G401 (cell line): ENCODE measurements around the gene TMPRSS15. TPM values are rescaled to one million over a fixed set of nuclear protein-coding genes. Genes with fewer than 3 reads are reported as not detected.

Experiments used
- DNase-seq: peaks from one replicate; pipeline ENCODE4 v3.0.0-alpha.2; 2015; ENCODE audit warnings: low spot score
- in situ Hi-C: cut with HindIII; loops from 2 replicates; pipeline ENCODE4 v1.10.0; 2016; ENCODE audit warnings: low sequenced_read_pairs, mixed read lengths
- total RNA-seq: library from RNA; depleted of rRNA; stranded (reverse); fragments of >200 nt; shearing (Covaris generic); gene quantifications from 2 replicates; pipeline ENCODE4 v1.2.3, GENCODE V29; 2014

Gene TMPRSS15
- total RNA-seq, 1 experiment from 2014 or later, result 13.4 TPM

- DNase-seq, result no peak
- in situ Hi-C loops, result no loop called here
Measured at GRCh38 chr21:18356801-18357200, 46.8 kb downstream of the TMPRSS15 start.

GRCh38 chr21:18354947-18355346 is 48.6 kb downstream of the TMPRSS15 start:
- in situ Hi-C loops, result no loop called here
- no peak for DNase-seq

- in situ Hi-C loops, result no loop called here
- no peak for DNase-seq
Measured at GRCh38 chr21:18350216-18350615, 53.4 kb downstream of the TMPRSS15 start.

GRCh38 chr21:18349468-18349867 is 54.1 kb downstream of the TMPRSS15 start:
- in situ Hi-C loops, result no loop called here
- no peak for DNase-seq

GRCh38 chr21:18340387-18340942 is 63.1 kb downstream of the TMPRSS15 start:
- DNase-seq, result no peak
- in situ Hi-C loops, result no loop called here

GRCh38 chr21:18335651-18336236 is 67.8 kb downstream of the TMPRSS15 start:
- in situ Hi-C loops, result no loop called here
- no peak for DNase-seq

- in situ Hi-C loops, result no loop called here
- no peak for DNase-seq
Measured at GRCh38 chr21:18334066-18334465, 69.5 kb downstream of the TMPRSS15 start.

GRCh38 chr21:18318156-18318555 is 85.4 kb downstream of the TMPRSS15 start:
- in situ Hi-C loops, result no loop called here

GRCh38 chr21:18298228-18298627 is 105.4 kb downstream of the TMPRSS15 start:
- in situ Hi-C loops, result no loop called here
- no peak for DNase-seq

More at GRCh38 chr21:18318156-18318555, 85.4 kb downstream of the TMPRSS15 start:
- DNase-seq, result no peak

- in situ Hi-C loops, result no loop called here
- no peak for DNase-seq
Measured at GRCh38 chr21:18294100-18294499, 109.5 kb downstream of the TMPRSS15 start.

- DNase-seq, result no peak
- in situ Hi-C loops, result no loop called here
Measured at GRCh38 chr21:18289876-18290275, 113.7 kb downstream of the TMPRSS15 start.

GRCh38 chr21:18285379-18285778 is 118.2 kb downstream of the TMPRSS15 start:
- no peak for DNase-seq
- in situ Hi-C loops, result no loop called here

- in situ Hi-C loops, result no loop called here
- DNase-seq, result no peak
Measured at GRCh38 chr21:18275781-18276180, 127.8 kb downstream of the TMPRSS15 start.

GRCh38 chr21:18274370-18274769 is 129.2 kb downstream of the TMPRSS15 start:
- in situ Hi-C loops, result no loop called here
- no peak for DNase-seq

GRCh38 chr21:18273400-18273799 is 130.2 kb downstream of the TMPRSS15 start:
- in situ Hi-C loops, result no loop called here

GRCh38 chr21:18269856-18270255 is 133.7 kb downstream of the TMPRSS15 start:
- no peak for DNase-seq
- in situ Hi-C loops, result no loop called here

More at GRCh38 chr21:18273400-18273799, 130.2 kb downstream of the TMPRSS15 start:
- DNase-seq, result no peak

- in situ Hi-C loops, result no loop called here
- no peak for DNase-seq
Measured at GRCh38 chr21:18268906-18269305, 134.7 kb downstream of the TMPRSS15 start.

GRCh38 chr21:18267496-18267895 is 136.1 kb downstream of the TMPRSS15 start:
- no peak for DNase-seq
- in situ Hi-C loops, result no loop called here

- in situ Hi-C loops, result no loop called here
Measured at GRCh38 chr21:18265944-18266343, 137.6 kb downstream of the TMPRSS15 start.

GRCh38 chr21:18253799-18254198 is 149.8 kb downstream of the TMPRSS15 start:
- in situ Hi-C loops, result no loop called here
- no peak for DNase-seq

More at GRCh38 chr21:18265944-18266343, 137.6 kb downstream of the TMPRSS15 start:
- DNase-seq, result no peak

GRCh38 chr21:18253221-18253620 is 150.4 kb downstream of the TMPRSS15 start:
- in situ Hi-C loops, result no loop called here
- DNase-seq, result no peak
